ENCODE data around the gene ELAC2. TPM values are rescaled to one million over a fixed set of nuclear protein-coding genes. Genes with fewer than 3 reads are reported as not detected.

Gene ELAC2
- total RNA-seq, 6 experiments from 2014 or later: 49.8 to 63.8 (median 55.7) TPM

DNA sequence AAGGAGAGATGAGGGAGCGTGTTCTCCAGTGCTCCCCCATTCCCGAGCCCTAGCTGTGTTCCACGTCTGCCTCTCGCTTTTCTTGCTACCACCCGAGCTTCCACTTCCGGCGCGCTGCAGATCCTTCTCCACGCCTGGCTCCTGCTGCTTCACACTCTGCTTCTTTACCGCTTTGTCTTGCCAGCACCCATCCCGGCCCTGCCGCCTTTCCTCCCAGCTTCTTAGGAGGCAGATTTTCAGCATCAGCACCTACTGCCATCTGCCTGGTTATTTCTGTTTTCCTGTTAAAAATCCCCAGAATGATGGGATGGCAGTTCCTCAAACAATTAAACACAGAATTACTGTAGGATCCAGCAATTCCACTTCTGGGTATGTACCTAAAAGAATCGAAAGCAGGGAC, 64.7 kb downstream of the ELAC2 start:
- TF ChIP-seq, protein P1, sequence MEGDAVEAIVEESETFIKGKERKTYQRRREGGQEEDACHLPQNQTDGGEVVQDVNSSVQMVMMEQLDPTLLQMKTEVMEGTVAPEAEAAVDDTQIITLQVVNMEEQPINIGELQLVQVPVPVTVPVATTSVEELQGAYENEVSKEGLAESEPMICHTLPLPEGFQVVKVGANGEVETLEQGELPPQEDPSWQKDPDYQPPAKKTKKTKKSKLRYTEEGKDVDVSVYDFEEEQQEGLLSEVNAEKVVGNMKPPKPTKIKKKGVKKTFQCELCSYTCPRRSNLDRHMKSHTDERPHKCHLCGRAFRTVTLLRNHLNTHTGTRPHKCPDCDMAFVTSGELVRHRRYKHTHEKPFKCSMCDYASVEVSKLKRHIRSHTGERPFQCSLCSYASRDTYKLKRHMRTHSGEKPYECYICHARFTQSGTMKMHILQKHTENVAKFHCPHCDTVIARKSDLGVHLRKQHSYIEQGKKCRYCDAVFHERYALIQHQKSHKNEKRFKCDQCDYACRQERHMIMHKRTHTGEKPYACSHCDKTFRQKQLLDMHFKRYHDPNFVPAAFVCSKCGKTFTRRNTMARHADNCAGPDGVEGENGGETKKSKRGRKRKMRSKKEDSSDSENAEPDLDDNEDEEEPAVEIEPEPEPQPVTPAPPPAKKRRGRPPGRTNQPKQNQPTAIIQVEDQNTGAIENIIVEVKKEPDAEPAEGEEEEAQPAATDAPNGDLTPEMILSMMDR (IDR thresholded peaks at IDR 0.05): no peak
- Mint-ChIP-seq H3K4me3 (no peak overlapping the region), H3K36me3 (ENCODE audit: low read depth) (no peaks in the 10 kb centered on the region)

DNA sequence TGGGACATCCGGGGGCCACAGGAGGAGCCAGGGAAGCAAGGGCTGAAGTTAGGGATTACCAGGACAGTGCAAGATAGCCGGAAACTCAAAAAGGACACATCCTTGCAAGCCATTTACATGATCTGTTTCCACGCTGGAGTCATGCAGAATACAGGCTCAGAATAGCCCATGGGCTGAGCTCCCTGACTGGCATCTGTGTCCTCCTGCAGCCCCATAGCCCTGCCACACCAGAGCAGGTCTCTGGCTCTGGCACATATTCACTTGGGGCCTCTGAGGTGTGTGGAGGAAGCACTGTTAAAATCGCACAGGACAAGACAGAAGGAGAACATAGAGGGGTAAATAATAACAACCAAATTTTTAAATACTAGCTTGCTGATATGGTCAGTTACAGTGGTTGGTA, 65.8 kb downstream of the ELAC2 start:
- TF ChIP-seq, protein P1 (IDR thresholded peaks at IDR 0.05): no peak
- no peaks in the 10 kb centered on the region for H3K36me3 Mint-ChIP-seq (ENCODE audit: low read depth)
- no peaks in the 10 kb centered on the region for H3K4me1 Mint-ChIP-seq (ENCODE audit: low read depth)
- H3K27ac Mint-ChIP-seq: no peak overlapping the region
- H3K4me3 Mint-ChIP-seq: no peak overlapping the region
- H3K27me3 Mint-ChIP-seq (ENCODE audit: insufficient read depth): peaks cover 7% of the 10 kb centered on the region
- no peaks in the 10 kb centered on the region for H3K9me3 Mint-ChIP-seq
- DNase-seq: no peak

More for the DNA sequence above, 64.7 kb downstream of the ELAC2 start:
- no peaks in the 10 kb centered on the region for H3K4me1 Mint-ChIP-seq (ENCODE audit: low read depth)
- DNase-seq: no peak
- H3K27ac Mint-ChIP-seq: no peak overlapping the region
- H3K27me3 Mint-ChIP-seq (ENCODE audit: insufficient read depth): peaks cover 1% of the 10 kb centered on the region
- peaks cover 6% of the 10 kb centered on the region for H3K9me3 Mint-ChIP-seq

DNA sequence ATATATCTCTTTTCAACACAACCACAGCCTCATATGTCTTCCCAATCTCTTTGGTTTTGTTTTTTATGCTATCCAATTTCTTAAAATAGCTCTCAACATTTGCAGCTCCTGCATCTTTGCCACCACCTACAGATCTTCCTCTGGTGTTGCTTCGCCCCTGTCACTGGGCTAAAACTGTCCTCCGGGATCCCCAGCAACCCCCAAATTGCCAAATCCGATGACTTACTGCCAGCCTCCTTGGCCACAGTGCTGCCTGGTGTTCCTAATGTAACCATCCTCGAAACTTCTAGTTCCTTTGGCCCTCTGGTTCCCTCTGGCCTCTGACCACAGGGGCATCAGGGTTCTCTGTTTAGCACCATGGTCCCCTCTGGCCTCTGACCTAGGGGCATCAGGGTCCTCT, 70.8 kb downstream of the ELAC2 start:
- Mint-ChIP-seq H3K9me3 (no peaks in the 10 kb centered on the region), H3K27me3 (ENCODE audit: insufficient read depth) (peaks cover 7% of the 10 kb centered on the region), H3K4me1 (ENCODE audit: low read depth) (no peaks in the 10 kb centered on the region), H3K27ac (no peak overlapping the region), H3K36me3 (ENCODE audit: low read depth) (no peaks in the 10 kb centered on the region), H3K4me3 (no peak overlapping the region)
- no peak for DNase-seq
- TF ChIP-seq, protein P1 (IDR thresholded peaks at IDR 0.05): no peak

Other genes starting within 250 kb of the ELAC2 start
- gene ARHGAP44, start 228.5 kb downstream of the ELAC2 start, total RNA-seq (2021; fragmentation: NEBNext Ultra II Directional; extraction: Animal tissue kit (Norgen Biotek cat#: 25700)): 1 to 10 TPM in 1 of 6 experiments, under 1 TPM in 5; 0.43 to 1.3 (median 0.68) TPM